ENCODE measurements around the gene C19orf81.

Gene C19orf81

GRCh38 chr19:50679177-50680125 lies 30.2 kb downstream of the C19orf81 start (continued):
- peak; percentile 76 for TF ChIP-seq SALL2 (tag by site-specific recombination; IDR thresholded peaks at IDR 0.05; ENCODE audit: borderline replicate concordance)
- no peak for TF ChIP-seq ZSCAN30 (tag by site-specific recombination; IDR thresholded peaks at IDR 0.05)
- 0 out of 2 replicates have a peak, but pooled peaks have one; percentile 49 for TF ChIP-seq ZBTB21 (tag by site-specific recombination; IDR thresholded peaks at IDR 0.05)
- peak; percentile 68 for TF ChIP-seq ZNF423 (tag by site-specific recombination; IDR thresholded peaks at IDR 0.05)
- peak; percentile 65 for TF ChIP-seq BCL11B (tag by site-specific recombination; IDR thresholded peaks at IDR 0.05; ENCODE audit: low read depth)
- TF ChIP-seq ZNF544 (tag by site-specific recombination; IDR thresholded peaks at IDR 0.05), result peak; percentile 73; the same call in 1 of the 2 replicates
- peak; percentile 34 for TF ChIP-seq ZNF785 (tag by site-specific recombination; IDR thresholded peaks at IDR 0.05)
- no peak for TF ChIP-seq ZNF132 (tag by site-specific recombination; IDR thresholded peaks at IDR 0.05; ENCODE audit: borderline replicate concordance)
- peak; percentile 51; the same call in 1 of the 2 replicates for TF ChIP-seq ZNF248 (tag by site-specific recombination; IDR thresholded peaks at IDR 0.05)
- TF ChIP-seq ZEB2 (tag by site-specific recombination; IDR thresholded peaks at IDR 0.05), result no peak
- no peak for TF ChIP-seq REST (tag by site-specific recombination; IDR thresholded peaks at IDR 0.05)
- peak; percentile 99 for TF ChIP-seq ATF2 (tag by site-specific recombination; IDR thresholded peaks at IDR 0.05; ENCODE audit: low read depth)
- TF ChIP-seq ZNF274 (IDR thresholded peaks at IDR 0.05; ENCODE audit: low read length), result no peak
- TF ChIP-seq ZNF274 (tag by site-specific recombination; IDR thresholded peaks at IDR 0.05; ENCODE audit: borderline replicate concordance), result peak; percentile 52
- peak; percentile 63; the same call in 1 of the 2 replicates for TF ChIP-seq ZNF629 (tag by site-specific recombination; IDR thresholded peaks at IDR 0.05)
- 0 out of 2 replicates have a peak, but pooled peaks have one; percentile 48 for TF ChIP-seq ZNF521 (tag by site-specific recombination; IDR thresholded peaks at IDR 0.05)
- TF ChIP-seq ZNF76 (tag by site-specific recombination; IDR thresholded peaks at IDR 0.05; ENCODE audit: borderline replicate concordance, low read depth), result no peak
- TF ChIP-seq ZXDB (tag by site-specific recombination; IDR thresholded peaks at IDR 0.05), result peak; percentile 30; the same call in 1 of the 2 replicates
- TF ChIP-seq ZNF398 (tag by site-specific recombination; IDR thresholded peaks at IDR 0.05), result peak; percentile 48; the same call in 1 of the 2 replicates
- TF ChIP-seq ZNF518A (tag by site-specific recombination; conservative IDR thresholded peaks at IDR 0.05; ENCODE audit: low read depth), result no peak
- no peak for TF ChIP-seq ZIC2 (tag by site-specific recombination; IDR thresholded peaks at IDR 0.05)
- no peak for TF ChIP-seq ZNF121 (tag by site-specific recombination; IDR thresholded peaks at IDR 0.05)
- 0 out of 2 replicates have a peak, but pooled peaks have one; percentile 9 for TF ChIP-seq ZFP69B (tag by site-specific recombination; IDR thresholded peaks at IDR 0.05)
- TF ChIP-seq HIC1 (tag by site-specific recombination; IDR thresholded peaks at IDR 0.05), result peak; percentile 65; the same call in 1 of the 2 replicates
